HG03520 (cell line): ENCODE data around the gene THADA.

Source experiments
- ATAC-seq: cut with Tn5 transposase; IDR thresholded peaks from one replicate; pipeline ENCODE4 v1.9.1; 2021; ENCODE audit warnings: mild to moderate bottlenecking, moderate library complexity; ENCODE audit not compliant: unreplicated experiment

The THADA gene

GRCh38 chr2:43361286-43361685 lies 234.6 kb downstream of the THADA start:
- no peak for ATAC-seq

GRCh38 chr2:43360137-43360536 lies 235.7 kb downstream of the THADA start:
- ATAC-seq = no peak

- ATAC-seq = no peak
Observed at GRCh38 chr2:43358410-43359201, 237.2 kb downstream of the THADA start.

GRCh38 chr2:43356774-43357173 lies 239.1 kb downstream of the THADA start:
- no peak for ATAC-seq

- ATAC-seq = no peak
Observed at GRCh38 chr2:43355399-43355798, 240.4 kb downstream of the THADA start.

- no peak for ATAC-seq
Observed at GRCh38 chr2:43349904-43350303, 245.9 kb downstream of the THADA start.

- no peak for ATAC-seq
Observed at GRCh38 chr2:43348908-43349661, 246.8 kb downstream of the THADA start.

GRCh38 chr2:43347746-43348145 lies 248.1 kb downstream of the THADA start:
- ATAC-seq = no peak

- no peak for ATAC-seq
Observed at GRCh38 chr2:43346602-43347567, 249.0 kb downstream of the THADA start.

- ATAC-seq = no peak
Observed at GRCh38 chr2:43345872-43346271, 250.0 kb downstream of the THADA start.

GRCh38 chr2:43345391-43345813 lies 250.4 kb downstream of the THADA start:
- ATAC-seq = no peak

- ATAC-seq = no peak
Observed at GRCh38 chr2:43344868-43345373, 250.9 kb downstream of the THADA start.

- no peak for ATAC-seq
Observed at GRCh38 chr2:43343573-43344304, 252.1 kb downstream of the THADA start.

- ATAC-seq = no peak
Observed at GRCh38 chr2:43341959-43342757, 253.7 kb downstream of the THADA start.

GRCh38 chr2:43340945-43341356 lies 254.9 kb downstream of the THADA start:
- no peak for ATAC-seq

- ATAC-seq = no peak
Observed at GRCh38 chr2:43340066-43340465, 255.8 kb downstream of the THADA start.

- no peak for ATAC-seq
Observed at GRCh38 chr2:43333656-43334144, 262.1 kb downstream of the THADA start.

- ATAC-seq = no peak
Observed at GRCh38 chr2:43333101-43333655, 262.7 kb downstream of the THADA start.

GRCh38 chr2:43332653-43333052 lies 263.2 kb downstream of the THADA start:
- no peak for ATAC-seq
